PC-3 (cell line): Measurements from ENCODE around the gene CLDN19.

Experiments used
- CTCF ChIP-seq: fragments of 300-600 bp; sonication (generic); conservative IDR thresholded peaks from 2 replicates; pipeline ENCODE4 v1.5.1; 2017; ENCODE audit warnings: antibody characterized with exemption, low read depth, mild to moderate bottlenecking, low read length
- EZH2 ChIP-seq: fragments of 300-600 bp; sonication (generic); IDR thresholded peaks from one replicate; pipeline ENCODE4 v1.6.1; 2017; ENCODE audit warnings: antibody characterized with exemption, mild to moderate bottlenecking, low read length; ENCODE audit not compliant: unreplicated experiment

- TF ChIP-seq EZH2 (no peak), CTCF (no peak)
Observed at GRCh38 chr1:42748021-42748420, 8.0 kb upstream of the CLDN19 start.
